HG03378 (cell line): Measurements from ENCODE around the gene SUCLG2.

Experiments used
- ATAC-seq: cut with Tn5 transposase; IDR thresholded peaks from one replicate; pipeline ENCODE4 v1.9.1; 2021; ENCODE audit warnings: mild to moderate bottlenecking, moderate library complexity; ENCODE audit not compliant: unreplicated experiment

The SUCLG2 gene

DNA sequence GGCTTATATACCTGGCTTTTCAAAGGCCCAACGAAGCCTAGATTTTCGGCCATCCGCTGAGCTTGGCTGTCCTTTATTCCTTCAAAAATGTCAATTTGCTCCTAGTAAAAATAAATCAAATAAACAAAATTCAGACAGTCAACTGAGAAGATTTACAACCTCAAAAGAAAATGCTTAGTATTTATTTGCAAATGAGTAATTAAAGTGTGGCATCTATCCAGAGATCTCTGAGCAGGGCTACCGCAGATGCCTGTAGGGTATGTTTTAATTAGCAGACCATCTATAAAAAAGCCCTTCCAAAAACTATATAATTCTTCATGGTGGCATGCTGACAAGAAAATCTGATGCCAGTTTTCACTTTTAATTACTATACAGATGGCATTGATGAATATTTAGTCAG lies 136.2 kb downstream of the SUCLG2 start:
- ATAC-seq = no peak

DNA sequence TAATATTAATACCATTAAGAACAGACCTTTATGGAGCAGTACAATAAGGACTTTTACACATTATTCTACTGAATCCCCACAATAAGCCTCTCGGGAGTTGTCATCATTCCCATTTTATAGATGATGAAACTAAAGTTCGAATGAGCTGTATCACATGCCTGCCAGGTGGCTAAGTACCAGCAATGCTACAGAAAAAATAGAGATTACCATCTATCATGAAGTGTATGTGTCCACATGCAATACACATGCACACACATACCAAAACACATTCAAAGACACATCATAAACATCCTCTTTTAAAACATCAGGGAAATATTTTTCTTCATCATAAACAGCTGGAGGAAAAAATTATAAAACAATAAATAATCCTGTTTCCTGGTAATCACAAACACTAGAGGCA lies 136.6 kb downstream of the SUCLG2 start:
- no peak for ATAC-seq

DNA sequence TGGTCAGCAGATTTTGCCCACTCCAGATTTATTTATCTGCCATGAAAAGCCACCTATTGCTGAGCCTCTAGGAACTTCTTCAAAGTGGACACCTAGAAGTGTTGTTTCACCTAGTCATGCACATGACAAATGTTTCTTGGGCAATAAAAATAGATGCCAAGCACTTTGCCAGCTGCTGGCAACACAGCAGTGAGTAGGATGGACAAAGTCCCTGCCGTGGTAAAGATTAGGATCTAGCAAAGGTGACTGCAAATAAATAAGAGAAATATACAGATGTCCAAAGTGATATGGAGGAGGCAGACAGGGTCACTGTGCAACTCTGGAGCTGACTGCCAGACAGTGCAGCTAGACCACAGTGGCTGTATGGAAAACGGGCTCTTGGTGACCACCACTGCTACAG lies 137.9 kb downstream of the SUCLG2 start:
- no peak for ATAC-seq

DNA sequence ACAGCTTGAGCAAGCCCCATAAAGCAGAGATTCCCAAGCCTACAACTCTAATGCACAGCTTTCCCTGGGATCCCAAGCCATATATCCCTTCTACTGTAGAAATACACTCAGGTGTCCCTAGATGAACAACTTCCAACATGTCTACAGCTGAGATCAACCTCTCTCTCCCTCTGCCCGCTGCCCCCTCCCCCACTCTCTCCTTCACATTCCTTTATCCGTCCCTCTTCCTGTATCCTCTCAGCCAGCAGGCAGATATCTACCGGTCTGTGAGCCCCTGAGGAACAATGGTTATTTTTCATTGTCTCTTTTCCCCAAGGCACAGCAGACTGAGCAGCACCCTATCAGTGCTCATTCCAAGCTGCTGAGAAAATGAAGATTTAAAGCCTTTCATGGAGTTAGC lies 138.6 kb downstream of the SUCLG2 start:
- no peak for ATAC-seq

DNA sequence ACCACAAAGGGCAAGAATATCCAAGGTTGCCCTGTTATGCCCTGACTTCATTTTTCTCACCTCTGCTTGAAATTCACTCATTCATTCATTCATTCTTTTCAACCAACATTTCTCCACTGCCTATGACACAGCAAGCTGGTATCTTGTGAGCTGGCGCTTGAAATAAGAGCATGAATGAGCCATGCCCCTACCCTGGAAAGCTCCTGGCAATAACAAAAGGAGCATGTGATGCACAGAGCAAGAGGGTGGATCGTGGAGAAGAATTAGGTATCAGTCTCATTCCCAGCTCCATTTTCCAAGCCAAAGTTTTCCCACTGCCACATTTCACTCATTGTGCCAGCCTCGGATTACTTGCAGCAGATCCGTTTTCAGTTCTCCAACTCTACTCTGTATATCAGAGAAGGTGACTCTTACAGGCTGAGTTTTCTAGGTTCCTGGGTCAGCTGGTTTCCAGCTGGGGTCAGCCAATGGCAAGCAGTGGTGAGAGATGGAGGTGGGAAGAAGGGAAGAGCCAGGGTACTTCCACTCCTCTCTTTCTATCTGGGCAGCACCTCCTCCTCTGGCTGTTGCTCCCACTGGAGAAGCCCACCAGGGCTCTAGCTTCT lies 144.8 kb downstream of the SUCLG2 start:
- ATAC-seq = no peak

DNA sequence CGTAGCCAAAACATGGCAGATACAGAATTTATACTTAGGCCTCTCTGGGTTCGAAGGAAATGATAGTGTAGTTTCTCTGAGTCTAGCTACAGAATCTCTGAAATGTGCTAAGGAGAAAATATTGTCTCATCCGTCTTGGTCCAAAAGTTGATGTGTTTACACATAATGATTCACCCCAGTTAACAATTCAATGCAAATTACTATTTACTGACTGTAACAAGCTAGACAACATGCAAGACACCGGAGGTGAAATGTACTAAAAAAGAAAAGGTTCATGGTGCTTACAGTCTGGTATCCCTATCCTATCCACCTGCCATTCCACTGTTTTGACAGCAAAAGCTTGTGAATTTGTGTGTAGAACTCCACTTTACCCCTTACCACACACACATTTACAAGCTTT lies 146.8 kb downstream of the SUCLG2 start:
- ATAC-seq = no peak

DNA sequence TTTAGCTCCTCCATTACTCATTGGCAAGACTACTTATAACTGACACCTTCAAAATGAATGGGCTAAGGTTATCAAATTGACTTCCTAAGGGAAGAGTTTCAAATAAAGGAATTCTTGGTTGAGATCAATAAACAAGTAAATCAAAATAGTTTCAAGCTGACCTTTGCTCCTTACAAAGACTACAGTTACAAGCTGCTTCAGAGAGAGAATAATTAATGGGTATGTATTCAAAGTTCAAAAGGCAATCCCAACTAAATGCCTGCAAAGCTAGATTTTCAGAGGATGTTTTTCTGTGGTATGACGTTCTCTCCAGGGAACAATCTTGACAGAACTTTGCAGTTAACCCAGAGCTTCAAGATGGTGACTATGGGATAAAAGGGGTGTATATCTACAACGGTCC lies 153.7 kb downstream of the SUCLG2 start:
- no peak for ATAC-seq

DNA sequence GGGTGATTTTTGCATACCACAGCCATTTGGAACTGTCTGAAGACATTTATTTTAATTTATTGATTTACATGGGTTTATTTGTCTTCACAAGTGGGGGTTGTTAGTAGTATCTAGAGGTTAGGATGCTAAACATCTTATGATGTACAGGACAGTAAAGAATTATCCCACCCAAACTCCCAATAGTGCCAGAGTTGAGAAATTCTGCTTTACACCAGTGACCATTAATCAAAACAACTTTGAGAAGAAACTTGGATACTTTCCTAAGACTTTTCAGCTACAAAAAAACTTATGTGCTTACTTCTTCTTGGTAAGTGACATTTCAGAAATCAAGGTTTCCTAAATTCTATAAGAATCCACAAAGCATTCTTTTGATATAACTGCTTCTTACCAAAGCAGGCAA lies 156.7 kb downstream of the SUCLG2 start:
- ATAC-seq = no peak

DNA sequence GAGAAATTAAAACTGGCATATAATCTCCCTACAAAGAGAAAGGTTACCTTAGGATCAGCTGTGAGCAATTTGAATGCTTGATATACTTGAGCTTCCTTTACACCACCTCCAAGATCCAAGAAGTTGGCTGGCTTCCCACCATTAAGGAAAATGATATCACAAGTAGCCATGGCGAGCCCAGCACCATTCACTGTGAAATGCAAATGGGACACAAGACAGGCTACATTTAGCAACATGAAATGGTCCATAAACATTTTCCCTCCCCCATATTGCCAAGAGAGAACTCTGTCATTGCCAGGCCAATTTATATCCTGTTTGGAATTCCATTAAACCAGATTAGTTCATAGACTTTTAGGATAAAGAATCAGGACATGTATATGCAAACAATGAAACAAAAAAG lies 158.7 kb downstream of the SUCLG2 start:
- no peak for ATAC-seq

DNA sequence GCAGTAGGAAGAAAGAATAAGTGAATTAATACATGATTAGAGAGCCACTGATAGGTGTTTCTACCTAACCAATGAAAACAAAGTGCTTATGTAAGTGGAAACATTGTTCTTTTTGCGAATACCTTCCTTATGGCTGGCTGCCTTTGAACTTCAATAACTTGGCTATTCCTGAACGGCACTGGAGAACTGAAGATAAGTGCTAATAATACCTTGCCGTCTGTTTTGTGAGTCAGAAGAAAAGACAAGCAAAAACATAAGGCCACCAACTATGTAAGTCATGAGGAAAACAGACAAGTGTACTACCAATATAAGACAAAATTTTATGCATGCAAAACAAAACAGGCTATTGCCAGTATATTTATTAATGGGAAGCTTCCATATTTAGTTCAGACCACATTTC lies 160.6 kb downstream of the SUCLG2 start:
- ATAC-seq = no peak

DNA sequence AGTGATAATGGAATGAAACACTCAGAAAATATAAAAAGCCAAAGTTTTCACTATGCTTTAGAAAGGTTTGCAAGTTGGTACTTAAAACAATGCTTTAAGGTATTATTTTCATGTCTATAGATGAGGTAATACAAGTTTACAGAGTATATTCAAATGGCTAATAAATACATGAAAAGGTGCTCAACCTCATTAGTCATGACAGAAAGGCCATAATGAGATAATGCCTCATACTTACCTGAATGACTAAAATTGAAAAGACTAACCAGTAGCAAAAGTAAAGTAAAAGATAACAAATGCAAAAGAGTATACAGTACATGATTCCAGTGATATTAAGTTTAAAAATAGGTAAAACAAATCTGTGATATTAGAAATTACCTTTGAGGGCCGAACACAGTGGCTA lies 163.8 kb downstream of the SUCLG2 start:
- ATAC-seq = no peak

DNA sequence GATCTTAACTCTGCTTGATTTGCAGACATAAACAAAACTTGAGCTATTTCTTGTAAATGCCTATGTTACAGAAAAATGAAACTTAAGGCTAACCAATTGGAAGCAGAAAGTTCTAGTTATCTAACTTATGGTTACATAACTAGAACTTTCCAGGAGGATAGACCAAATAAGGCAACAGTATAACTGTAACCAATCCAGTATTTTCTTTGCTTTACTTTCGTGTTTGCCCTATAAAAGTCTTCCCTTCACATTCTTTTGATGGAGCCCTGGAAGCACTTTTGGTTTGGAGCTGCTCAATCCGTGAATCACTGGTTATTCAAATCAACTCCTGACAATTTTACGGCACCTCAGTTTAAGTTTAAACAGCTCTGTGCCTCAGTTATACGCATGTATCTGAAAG lies 164.6 kb downstream of the SUCLG2 start:
- ATAC-seq = no peak

DNA sequence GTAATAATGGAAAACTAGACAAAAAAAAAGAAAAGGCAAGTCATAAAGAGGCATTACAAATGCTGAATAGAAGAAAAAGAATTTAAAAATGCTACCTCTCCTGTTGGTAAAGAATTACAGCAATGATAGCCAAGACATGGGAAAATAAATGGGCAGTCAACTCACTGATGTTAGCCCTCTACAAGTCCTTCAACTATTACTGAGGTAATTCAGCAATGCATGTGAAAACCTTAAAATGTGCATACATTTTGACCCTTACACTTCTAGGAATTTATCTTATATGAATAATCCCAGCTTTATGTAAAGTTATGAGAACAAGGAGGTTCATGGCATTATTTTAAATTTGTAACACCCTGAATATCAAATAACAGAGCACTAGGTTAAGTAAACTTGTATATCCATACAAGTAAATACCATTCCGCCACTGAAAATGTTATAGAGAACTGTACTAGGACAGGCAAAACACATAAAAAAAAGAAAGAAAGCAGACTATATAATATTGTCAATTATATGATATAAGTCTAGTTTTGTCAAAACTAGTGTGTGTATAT lies 166.8 kb downstream of the SUCLG2 start:
- no peak for ATAC-seq

DNA sequence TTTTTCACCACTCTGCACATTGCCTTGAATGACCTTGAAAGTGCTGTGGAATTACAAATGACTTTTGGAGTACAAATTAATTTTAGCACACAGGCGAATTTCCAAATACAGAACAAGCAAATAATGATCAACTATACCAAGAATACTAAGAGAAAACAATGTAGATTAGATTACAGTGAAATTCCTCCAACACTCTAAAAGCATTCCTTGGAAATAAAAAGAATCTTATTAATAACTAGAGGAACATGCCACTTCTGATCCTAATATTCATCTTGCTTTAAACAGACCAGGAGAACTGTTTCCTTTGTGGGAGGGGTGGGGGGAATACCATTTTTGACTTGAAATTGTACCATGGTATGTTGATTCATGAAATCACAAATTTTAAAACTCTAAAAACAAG lies 167.5 kb downstream of the SUCLG2 start:
- ATAC-seq = no peak

DNA sequence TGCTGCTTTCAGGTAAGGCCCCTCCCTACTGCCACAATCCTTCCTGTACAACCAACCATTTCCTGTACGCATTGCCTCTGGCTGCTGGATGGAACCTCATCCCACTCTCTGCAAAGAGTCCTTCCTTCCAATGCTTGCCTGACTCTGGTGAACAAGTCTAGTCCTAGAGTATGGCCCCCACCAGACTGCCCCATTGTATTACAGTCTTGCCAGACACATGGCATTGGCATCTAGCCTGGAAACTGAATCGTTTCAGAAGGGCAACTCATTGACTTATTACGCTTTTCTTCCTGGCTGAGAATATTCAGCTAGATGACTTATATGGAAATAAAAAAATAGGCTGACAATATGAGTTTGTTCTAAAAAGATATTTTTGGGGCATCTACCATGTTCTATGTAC lies 170.3 kb downstream of the SUCLG2 start:
- ATAC-seq = no peak

DNA sequence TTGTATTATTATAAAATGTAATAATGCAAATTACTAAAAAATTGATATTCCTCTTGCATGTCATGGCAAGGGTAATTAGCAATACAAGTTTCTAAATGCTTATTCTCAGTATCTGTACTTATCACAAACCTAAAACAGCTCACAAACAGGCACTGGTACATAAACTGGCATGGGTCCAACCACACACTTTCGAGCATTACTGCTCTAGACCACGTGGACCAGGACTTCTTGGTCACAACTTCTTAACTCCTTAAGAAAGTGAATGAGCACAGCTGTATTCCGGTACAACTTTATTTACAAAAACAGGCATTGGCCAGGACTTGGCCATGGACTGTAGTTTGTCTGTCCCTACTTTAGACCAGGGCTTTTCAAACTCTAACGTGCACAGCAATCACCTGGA lies 173.3 kb downstream of the SUCLG2 start:
- no peak for ATAC-seq

DNA sequence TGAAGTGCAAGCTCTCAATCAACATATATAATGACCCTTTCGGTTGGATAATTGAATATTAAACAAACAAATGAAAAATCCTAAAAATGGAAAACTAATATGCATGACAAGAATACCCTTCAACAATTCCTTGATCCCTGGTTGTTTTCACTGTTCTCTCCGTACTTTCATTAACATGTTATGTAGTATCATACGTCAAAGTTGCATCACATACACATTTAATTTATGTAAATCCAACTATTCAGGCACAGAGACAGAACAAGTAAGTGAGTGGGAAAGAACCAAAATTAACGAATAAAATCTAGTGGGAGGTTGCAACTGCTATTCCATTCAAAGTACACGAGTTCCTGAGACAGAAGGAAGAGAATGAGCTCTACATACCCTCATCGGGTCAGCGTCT lies 176.0 kb downstream of the SUCLG2 start:
- no peak for ATAC-seq

DNA sequence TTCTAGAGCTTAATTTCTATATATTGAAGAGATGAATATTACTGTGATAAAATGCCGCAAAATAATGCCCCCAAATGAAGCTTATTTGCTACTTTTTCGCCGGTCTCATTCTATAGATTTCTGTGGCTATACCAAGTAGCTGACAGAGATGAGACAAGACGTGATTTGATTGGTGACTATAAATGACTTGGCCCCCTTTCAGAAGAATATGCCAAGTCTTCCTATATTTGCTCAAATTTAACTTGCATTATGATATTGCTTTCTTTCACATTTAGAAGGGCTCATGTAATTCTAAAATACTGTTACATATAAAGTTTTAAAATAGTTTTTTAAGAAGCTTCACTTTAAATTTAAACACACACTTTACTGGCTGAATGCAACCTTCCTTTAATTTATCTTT lies 180.1 kb downstream of the SUCLG2 start:
- ATAC-seq = no peak

DNA sequence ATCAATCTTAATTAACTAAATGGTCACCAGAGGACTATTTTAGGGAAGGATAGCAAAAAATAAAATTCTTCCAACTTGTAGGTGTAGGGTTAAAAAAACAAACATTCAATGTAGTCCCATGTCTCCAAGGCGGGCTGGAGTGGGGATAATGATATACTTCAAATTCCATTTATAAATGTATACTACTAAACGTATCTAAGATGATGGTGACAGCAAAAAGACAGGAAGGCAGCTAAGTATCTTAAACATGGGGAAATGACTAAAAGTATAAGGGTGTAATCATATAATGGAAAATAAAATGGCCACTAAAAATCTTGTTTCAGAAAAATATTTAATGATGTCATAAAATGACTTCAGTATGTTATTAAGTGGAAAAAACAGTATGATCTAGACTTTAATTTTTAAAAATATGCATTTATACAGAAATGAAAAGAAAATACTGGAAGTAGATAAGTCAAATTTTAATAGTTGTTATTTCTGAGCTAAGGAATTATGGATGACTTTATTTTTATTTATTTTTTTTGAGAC lies 181.7 kb downstream of the SUCLG2 start:
- ATAC-seq = no peak

DNA sequence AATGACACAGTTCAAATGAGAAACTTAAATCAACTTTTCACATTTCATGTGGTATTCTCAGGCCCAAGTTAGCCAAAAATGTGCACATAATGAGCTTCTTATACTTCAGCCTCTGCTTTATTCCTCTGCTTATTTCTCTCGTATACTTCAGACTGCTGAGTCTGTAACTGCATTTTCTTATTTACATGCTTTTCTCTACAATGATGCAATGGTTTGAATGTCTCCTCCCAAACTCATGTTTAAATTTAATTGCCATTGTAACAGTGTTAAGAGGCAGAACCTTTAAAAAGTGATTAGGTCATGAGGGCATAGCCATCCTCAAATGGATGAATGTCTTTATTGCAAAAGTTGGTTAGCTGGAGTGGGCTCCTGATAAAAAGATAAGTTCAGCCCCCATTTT lies 184.2 kb downstream of the SUCLG2 start:
- ATAC-seq = no peak

DNA sequence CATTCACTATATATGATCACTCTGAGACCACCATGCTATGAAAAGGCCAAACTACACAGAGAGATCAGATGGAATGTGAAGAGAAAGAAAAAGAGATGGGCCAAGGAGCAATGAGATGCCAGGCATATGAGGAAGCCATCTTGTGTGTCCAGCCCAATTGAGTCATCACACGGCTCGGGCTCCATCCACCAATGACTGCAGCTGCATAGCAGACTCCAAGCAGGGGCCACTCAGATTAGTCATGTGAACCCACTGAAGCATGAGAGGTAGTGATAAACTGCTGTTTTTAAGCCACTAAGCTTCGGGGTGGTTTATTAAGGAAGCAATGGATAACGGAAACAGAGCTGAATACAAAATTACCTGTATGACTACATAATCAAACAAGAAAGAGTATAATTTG lies 185.9 kb downstream of the SUCLG2 start:
- no peak for ATAC-seq

DNA sequence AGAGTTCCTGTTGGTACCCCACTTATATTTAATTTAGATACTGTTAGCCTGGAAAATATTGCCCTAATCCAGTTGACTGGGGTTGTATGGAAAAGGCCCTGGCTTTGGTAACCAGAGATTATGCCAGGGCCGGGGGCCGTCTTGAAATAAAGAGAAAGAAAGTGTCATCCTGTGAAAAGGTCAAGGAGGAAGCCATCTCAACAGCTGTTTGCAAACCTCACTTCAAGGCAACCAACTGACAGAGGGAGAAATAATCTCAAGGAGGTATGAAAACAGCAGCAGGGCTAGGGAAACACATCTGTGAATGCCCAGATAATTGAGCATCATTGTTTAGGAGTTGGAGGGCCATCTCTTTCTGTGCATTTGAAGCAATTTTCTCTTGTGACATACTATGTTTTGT lies 190.8 kb downstream of the SUCLG2 start:
- no peak for ATAC-seq

DNA sequence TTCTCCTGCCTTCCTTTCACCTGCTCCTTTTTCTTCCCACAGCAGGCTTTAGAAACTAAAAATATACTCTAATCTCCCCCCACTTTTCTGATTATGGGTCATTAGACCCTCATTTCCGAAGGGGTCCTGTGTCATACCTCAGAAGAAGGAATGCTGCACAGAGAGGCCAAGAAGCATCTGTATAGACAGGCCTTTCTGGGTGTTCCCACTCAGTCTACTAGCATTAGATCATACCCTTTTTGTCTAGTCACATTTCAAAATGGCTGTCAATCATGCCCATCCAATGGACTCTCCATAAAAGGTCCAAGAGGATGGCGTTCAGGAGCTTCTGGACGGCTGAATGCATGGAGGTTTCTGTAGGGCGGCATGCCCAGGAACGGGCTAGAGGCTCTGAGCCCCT lies 192.2 kb downstream of the SUCLG2 start:
- no peak for ATAC-seq
